ENCODE data around the gene LRTM2. TPM values are rescaled to one million over a fixed set of nuclear protein-coding genes. Genes with fewer than 3 reads are reported as not detected.

Gene LRTM2
- total RNA-seq, 1 donor: not detected

GRCh38 chr12:1870086-1870485 lies 49.7 kb downstream of the LRTM2 start:
- no peak for DNase-seq (ENCODE audit: low read depth)
- no peak overlapping the region for H3K4me3 ChIP-seq (ENCODE audit: low read depth, low read length)
- no peak for TF ChIP-seq CTCF (IDR thresholded peaks at IDR 0.05; ENCODE audit: insufficient read depth, low read length)

- H3K4me3 ChIP-seq (ENCODE audit: low read depth, low read length): no peak overlapping the region
- TF ChIP-seq CTCF (IDR thresholded peaks at IDR 0.05; ENCODE audit: insufficient read depth, low read length): no peak
- no peak for DNase-seq (ENCODE audit: low read depth)
Observed at GRCh38 chr12:1870998-1871917, 50.9 kb downstream of the LRTM2 start.

DNA sequence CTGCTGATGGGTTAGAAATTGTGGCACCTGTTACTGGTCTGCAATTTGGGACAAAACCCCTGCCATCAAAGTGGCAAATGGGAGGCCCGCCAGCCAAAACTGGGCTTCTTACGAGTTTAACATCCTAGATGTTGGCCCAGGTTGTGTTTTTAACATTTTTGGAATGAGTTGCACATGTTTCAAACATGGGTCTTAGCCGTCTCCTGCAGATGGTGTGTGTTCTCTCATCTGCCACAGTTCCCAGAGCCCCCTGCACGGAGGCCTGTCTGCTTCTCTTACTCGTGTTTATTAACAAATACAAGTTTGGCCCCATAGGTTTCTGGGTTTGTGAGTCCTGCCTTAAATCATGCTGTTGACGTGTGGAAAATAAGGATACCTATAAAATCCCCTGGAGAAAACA lies 51.6 kb downstream of the LRTM2 start:
- no peak overlapping the region for H3K4me3 ChIP-seq (ENCODE audit: low read depth, low read length)
- TF ChIP-seq CTCF (IDR thresholded peaks at IDR 0.05; ENCODE audit: insufficient read depth, low read length): no peak
- DNase-seq (ENCODE audit: low read depth): no peak

DNA sequence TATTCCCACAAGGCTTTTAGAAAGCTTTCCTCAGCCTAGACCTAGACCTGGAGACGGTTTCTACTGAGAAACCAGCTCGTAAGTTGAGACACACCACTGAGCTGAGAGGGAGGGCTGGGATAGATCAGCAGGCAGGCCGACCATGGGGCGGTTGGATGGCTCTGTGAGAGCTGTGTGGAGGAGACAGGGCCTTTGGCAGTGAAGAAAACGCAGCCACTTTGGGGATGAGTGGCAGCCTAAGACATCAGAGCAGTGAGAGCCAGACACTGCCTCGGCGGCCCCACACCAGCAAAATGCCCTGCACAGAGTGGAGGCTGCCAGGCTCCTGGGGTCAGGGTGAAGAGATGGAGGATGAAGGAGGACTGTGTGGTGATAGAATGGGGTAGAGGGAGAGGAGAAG lies 52.1 kb downstream of the LRTM2 start:
- DNase-seq (ENCODE audit: low read depth): no peak
- TF ChIP-seq CTCF (IDR thresholded peaks at IDR 0.05; ENCODE audit: insufficient read depth, low read length): no peak
- no peak overlapping the region for H3K4me3 ChIP-seq (ENCODE audit: low read depth, low read length)

DNA sequence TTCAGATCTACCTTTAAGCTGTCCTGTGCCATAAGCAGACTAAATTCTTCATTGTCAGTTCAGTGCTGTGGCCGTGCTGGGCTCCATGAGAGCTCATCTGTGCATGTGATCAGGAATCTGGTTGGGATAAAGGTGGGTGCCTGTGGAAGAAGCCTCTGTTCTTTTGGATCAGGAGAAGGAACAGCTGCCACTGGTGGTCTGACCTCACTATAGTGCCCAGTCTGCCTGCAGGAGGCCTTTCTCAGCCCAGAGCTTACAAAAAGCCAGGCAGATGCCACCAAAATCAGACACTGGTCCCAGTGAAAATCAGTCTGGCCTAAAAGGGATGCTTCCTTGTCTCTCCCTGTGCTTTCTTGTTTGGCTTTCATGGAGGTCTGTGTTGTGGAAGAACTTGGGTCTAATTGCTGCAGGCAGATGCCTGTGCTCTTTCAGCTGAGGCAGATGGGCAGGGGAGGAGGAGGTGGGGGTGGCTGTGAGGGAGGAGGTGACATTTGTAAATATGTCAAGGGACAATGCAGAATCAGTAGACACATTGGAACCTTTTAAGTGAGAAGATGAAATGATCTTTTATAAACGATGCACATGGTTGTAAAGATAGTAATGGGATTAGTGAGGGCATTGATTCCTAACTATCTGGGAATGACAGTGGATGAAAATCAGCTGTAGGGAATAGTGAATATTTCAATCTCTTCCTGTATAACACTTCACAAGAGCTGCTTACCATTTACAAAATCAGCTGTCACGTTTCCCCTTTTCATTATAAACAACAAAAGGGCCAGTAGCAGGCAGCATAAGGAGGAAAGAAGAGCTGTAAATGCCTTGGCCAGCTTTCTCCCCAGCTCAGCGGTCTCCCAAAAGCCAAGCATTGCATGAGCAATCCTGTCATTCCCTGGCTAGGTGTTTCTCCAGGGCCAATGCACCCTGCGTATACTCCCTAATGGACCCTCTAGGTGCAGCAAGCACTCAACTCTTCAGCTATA lies 53.5 kb downstream of the LRTM2 start:
- TF ChIP-seq CTCF (IDR thresholded peaks at IDR 0.05; ENCODE audit: insufficient read depth, low read length): no peak
- H3K4me3 ChIP-seq (ENCODE audit: low read depth, low read length): no peak overlapping the region
- no peak for DNase-seq (ENCODE audit: low read depth)

GRCh38 chr12:1875608-1876007 lies 55.2 kb downstream of the LRTM2 start:
- DNase-seq (ENCODE audit: low read depth): no peak
- no peak for TF ChIP-seq CTCF (IDR thresholded peaks at IDR 0.05; ENCODE audit: insufficient read depth, low read length)
- no peak overlapping the region for H3K4me3 ChIP-seq (ENCODE audit: low read depth, low read length)
